Esophagus muscularis mucosa (tissue), 4 donors: Measurements from ENCODE around the gene C3orf85.

ENCODE experiments used
- EP300 ChIP-seq: sonication (generic); formaldehyde crosslinking; IDR thresholded peaks from one replicate; pipeline ENCODE4 v1.6.1; 2017; ENCODE audit warnings: antibody characterized with exemption
- POLR2A ChIP-seq: fragments of 450-650 bp; IDR thresholded peaks from one replicate; pipeline ENCODE4 v1.6.1; 2017; ENCODE audit warnings: antibody characterized with exemption, moderate library complexity, mild to moderate bottlenecking, low read depth
- POLR2AphosphoS5 ChIP-seq, 2 donors: sonication (generic); formaldehyde crosslinking; IDR thresholded peaks; one replicate each; pipeline ENCODE4 v1.6.1; 2017; ENCODE audit warnings: antibody characterized with exemption in 2 of 2
- TF ChIP-seq, protein P1 (sequence below), 3 experiments: fragments of 200-600 bp in 2 of 3; fragments of 450-650 bp in 1 of 3; sonication (generic) in 2 of 3; IDR thresholded peaks; one replicate each; pipeline ENCODE4 v1.5.1; 2017 to 2019; ENCODE audit warnings: antibody characterized with exemption in 3 of 3, mild to moderate bottlenecking in 2 of 3, moderate library complexity in 1 of 3

DNA sequence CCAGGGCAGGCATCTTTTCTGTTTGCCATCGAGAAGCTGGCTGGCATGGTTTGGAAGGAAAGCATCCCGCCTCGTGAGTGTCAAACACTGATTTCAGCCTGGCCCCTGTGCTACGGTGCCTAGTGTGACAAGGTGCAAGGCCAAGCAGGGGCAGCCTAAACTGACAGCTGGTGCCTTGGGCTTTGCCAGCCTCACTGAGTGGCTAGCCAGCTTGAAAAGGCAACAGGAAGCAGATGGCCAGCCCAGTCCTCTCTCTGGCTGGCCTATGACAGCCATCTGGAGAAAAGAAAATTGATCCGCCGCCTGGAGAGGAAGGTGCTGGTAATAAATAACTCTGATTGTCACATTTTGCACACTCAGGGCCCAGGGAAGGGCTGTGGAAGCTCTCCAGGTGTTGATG is 52.2 kb downstream of the C3orf85 start:
- TF ChIP-seq POLR2A (no peak), EP300 (no peak), POLR2AphosphoS5 (IDR thresholded peaks at IDR 0.05) (no peak)
- TF ChIP-seq, protein P1, sequence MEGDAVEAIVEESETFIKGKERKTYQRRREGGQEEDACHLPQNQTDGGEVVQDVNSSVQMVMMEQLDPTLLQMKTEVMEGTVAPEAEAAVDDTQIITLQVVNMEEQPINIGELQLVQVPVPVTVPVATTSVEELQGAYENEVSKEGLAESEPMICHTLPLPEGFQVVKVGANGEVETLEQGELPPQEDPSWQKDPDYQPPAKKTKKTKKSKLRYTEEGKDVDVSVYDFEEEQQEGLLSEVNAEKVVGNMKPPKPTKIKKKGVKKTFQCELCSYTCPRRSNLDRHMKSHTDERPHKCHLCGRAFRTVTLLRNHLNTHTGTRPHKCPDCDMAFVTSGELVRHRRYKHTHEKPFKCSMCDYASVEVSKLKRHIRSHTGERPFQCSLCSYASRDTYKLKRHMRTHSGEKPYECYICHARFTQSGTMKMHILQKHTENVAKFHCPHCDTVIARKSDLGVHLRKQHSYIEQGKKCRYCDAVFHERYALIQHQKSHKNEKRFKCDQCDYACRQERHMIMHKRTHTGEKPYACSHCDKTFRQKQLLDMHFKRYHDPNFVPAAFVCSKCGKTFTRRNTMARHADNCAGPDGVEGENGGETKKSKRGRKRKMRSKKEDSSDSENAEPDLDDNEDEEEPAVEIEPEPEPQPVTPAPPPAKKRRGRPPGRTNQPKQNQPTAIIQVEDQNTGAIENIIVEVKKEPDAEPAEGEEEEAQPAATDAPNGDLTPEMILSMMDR (IDR thresholded peaks at IDR 0.05) = no peak
